T47D (cell line): ENCODE results near the gene USP11.

Experiments used
- DNase-seq, 2 experiments: peaks; one replicate each; pipeline versions ENCODE4 v3.0.0 to v3.0.0-alpha.2; 2011 to 2012; ENCODE audit warnings: low read depth in 1 of 2, low spot score in 1 of 2
- JUND ChIP-seq: IDR thresholded peaks from 2 replicates; pipeline ENCODE4 v1.6.1; 2012; ENCODE audit warnings: low read depth
- in situ Hi-C: cut with HindIII; loops from 2 replicates; pipeline ENCODE4 v1.10.0; 2016; ENCODE audit warnings: low sequenced_read_pairs, low pct_unique_long_range_greater_than_20kb

USP11 gene

GRCh38 chrX:47222751-47223350 lies 10.0 kb upstream of the USP11 start:
- no peak for TF ChIP-seq JUND
- in situ Hi-C loops: no loop called here
- no peak for DNase-seq

- in situ Hi-C loops: no loop called here
- no peak for DNase-seq
- no peak for TF ChIP-seq JUND
Measured at GRCh38 chrX:47223476-47224250, 9.1 kb upstream of the USP11 start.

GRCh38 chrX:47224266-47224895 lies 8.4 kb upstream of the USP11 start:
- in situ Hi-C loops: no loop called here
- no peak for DNase-seq
- no peak for TF ChIP-seq JUND

GRCh38 chrX:47224896-47225290 lies 7.9 kb upstream of the USP11 start:
- no peak for TF ChIP-seq JUND

GRCh38 chrX:47226071-47226470 lies 6.7 kb upstream of the USP11 start:
- no peak for TF ChIP-seq JUND
- in situ Hi-C loops: no loop called here
- DNase-seq: no peak

More at GRCh38 chrX:47224896-47225290, 7.9 kb upstream of the USP11 start:
- in situ Hi-C loops: no loop called here
- no peak for DNase-seq

GRCh38 chrX:47226531-47227333 lies 6.1 kb upstream of the USP11 start:
- DNase-seq: no peak
- TF ChIP-seq JUND: no peak
- in situ Hi-C loops: no loop called here

GRCh38 chrX:47227334-47227583 lies 5.5 kb upstream of the USP11 start:
- in situ Hi-C loops: no loop called here
- TF ChIP-seq JUND: no peak
- no peak for DNase-seq

GRCh38 chrX:47228550-47229270 lies 4.1 kb upstream of the USP11 start:
- TF ChIP-seq JUND: no peak
- DNase-seq: no peak
- in situ Hi-C loops: no loop called here

- DNase-seq: no peak
- TF ChIP-seq JUND: no peak
- in situ Hi-C loops: no loop called here
Measured at GRCh38 chrX:47229427-47229826, 3.4 kb upstream of the USP11 start.

- in situ Hi-C loops: no loop called here
- DNase-seq: no peak
Measured at GRCh38 chrX:47230136-47230868, 2.5 kb upstream of the USP11 start.

GRCh38 chrX:47231167-47231566 lies 1.6 kb upstream of the USP11 start:
- no peak for DNase-seq
- in situ Hi-C loops: no loop called here
- TF ChIP-seq JUND: no peak

More at GRCh38 chrX:47230136-47230868, 2.5 kb upstream of the USP11 start:
- TF ChIP-seq JUND: no peak
